OCI-LY7 (cell line): Measurements from ENCODE around the gene CPEB1. TPM values are rescaled to one million over a fixed set of nuclear protein-coding genes. Genes with fewer than 3 reads are reported as not detected.
A peak's percentile ranks its signal among the peaks of the same experiment; 100 is the strongest.

Experiments used
- BruUV-seq: library from RNA; stranded (reverse); fragments of 400-500 nt; replicated peaks from 2 replicates; lab custom pipeline; 2021; lab: Mats Ljungman, UMichigan
- CTCF ChIA-PET: fragments of 300-600 bp; sonication (Branson Sonifier 250); formaldehyde crosslinking; loops from one replicate; lab custom pipeline; 2022; ENCODE audit warnings: antibody characterized with exemption; ENCODE audit not compliant: unreplicated experiment; lab: Charles Lee
- POLR2A ChIA-PET: fragments of 300-600 bp; sonication (Branson Sonifier 250); formaldehyde crosslinking; loops from one replicate; lab custom pipeline; 2022; ENCODE audit warnings: antibody characterized with exemption; lab: Charles Lee
- DNase-seq: peaks from one replicate; pipeline ENCODE4 v3.0.0-alpha.2; 2015; ENCODE audit warnings: low spot score
- H2AFZ ChIP-seq: fragments of 200-600 bp; sonication (generic), shearing (Covaris generic); 2 replicates; pipeline ENCODE4 v1.6.1; 2014; ENCODE audit warnings: mild to moderate bottlenecking, antibody characterized with exemption, low read length, moderate library complexity
- H3K27ac ChIP-seq: fragments of 200-600 bp; sonication (generic); 2 replicates; pipeline ENCODE4 v1.5.1; 2014; ENCODE audit warnings: mixed run types, low read depth, mild to moderate bottlenecking, moderate library complexity, low read length, inconsistent platforms; ENCODE audit not compliant: poor library complexity, severe bottlenecking
- H3K36me3 ChIP-seq: fragments of 200-600 bp; sonication (generic); 2 replicates; pipeline ENCODE4 v1.6.1; 2014; ENCODE audit warnings: mild to moderate bottlenecking, antibody characterized with exemption, low read length, moderate library complexity, mixed read lengths; ENCODE audit not compliant: insufficient read depth
- H3K4me1 ChIP-seq: fragments of 200-600 bp; sonication (generic); 2 replicates; pipeline ENCODE4 v1.5.1; 2014; ENCODE audit warnings: mild to moderate bottlenecking, low read length; ENCODE audit not compliant: insufficient read depth, poor library complexity, severe bottlenecking
- H3K4me2 ChIP-seq: fragments of 200-600 bp; sonication (generic); 2 replicates; pipeline ENCODE4 v1.6.1; 2014; ENCODE audit warnings: mild to moderate bottlenecking, low read length
- H3K4me3 ChIP-seq: fragments of 200-600 bp; sonication (generic); 2 replicates; pipeline ENCODE4 v1.5.1; 2014; ENCODE audit warnings: mild to moderate bottlenecking, low read depth, low read length; ENCODE audit not compliant: poor library complexity, severe bottlenecking
- H3K79me2 ChIP-seq: fragments of 200-600 bp; sonication (generic); 2 replicates; pipeline ENCODE4 v1.6.1; 2016; ENCODE audit warnings: low read depth, mild to moderate bottlenecking, low read length, moderate library complexity, mixed read lengths; ENCODE audit not compliant: insufficient read depth
- H3K9me2 ChIP-seq: fragments of 200-600 bp; sonication (generic); 2 replicates; pipeline ENCODE4 v1.6.1; 2016; ENCODE audit warnings: mild to moderate bottlenecking, low read length, mixed read lengths; ENCODE audit not compliant: insufficient read depth
- H3K9me3 ChIP-seq: fragments of 200-600 bp; sonication (generic); 2 replicates; pipeline ENCODE4 v1.6.1; 2014; ENCODE audit warnings: mild to moderate bottlenecking, mixed run types, low read length, mixed read lengths
- H4K20me1 ChIP-seq: fragments of 200-600 bp; sonication (generic); 2 replicates; pipeline ENCODE4 v1.6.1; 2014; ENCODE audit warnings: mild to moderate bottlenecking, antibody characterized with exemption, low read length, moderate library complexity, mixed read lengths; ENCODE audit not compliant: insufficient read depth
- EZH2phosphoT487 ChIP-seq: fragments of 200-600 bp; sonication (generic); IDR thresholded peaks from 2 replicates; pipeline ENCODE4 v1.6.1; 2018; ENCODE audit warnings: low read depth, borderline replicate concordance, mild to moderate bottlenecking, mixed run types, antibody characterized with exemption, low read length, moderate library complexity, mixed read lengths
- intact Hi-C: fragments of 100-400 bp; cut with micrococcal nuclease; formaldehyde crosslinking; loops from one replicate; pipeline ENCODE4 v1.10.0; 2022; ENCODE audit not compliant: unreplicated experiment
- total RNA-seq, 2 experiments: library from RNA; depleted of rRNA in 1 of 2; stranded (reverse); fragments of >200 nt in 1 of 2; shearing (Covaris generic) in 1 of 2; gene quantifications; 2 replicates each; pipeline ENCODE4 v1.2.3, GENCODE V29; 2014 to 2022
- TF ChIP-seq, protein P1 (sequence below): fragments of 200-600 bp; sonication (generic); conservative IDR thresholded peaks from 2 replicates; pipeline ENCODE4 v1.5.1; 2014; ENCODE audit warnings: mild to moderate bottlenecking, antibody characterized with exemption, low read length, moderate library complexity, mixed read lengths

Gene CPEB1
- total RNA-seq, 2 experiments from 2014 or later = not detected

DNA sequence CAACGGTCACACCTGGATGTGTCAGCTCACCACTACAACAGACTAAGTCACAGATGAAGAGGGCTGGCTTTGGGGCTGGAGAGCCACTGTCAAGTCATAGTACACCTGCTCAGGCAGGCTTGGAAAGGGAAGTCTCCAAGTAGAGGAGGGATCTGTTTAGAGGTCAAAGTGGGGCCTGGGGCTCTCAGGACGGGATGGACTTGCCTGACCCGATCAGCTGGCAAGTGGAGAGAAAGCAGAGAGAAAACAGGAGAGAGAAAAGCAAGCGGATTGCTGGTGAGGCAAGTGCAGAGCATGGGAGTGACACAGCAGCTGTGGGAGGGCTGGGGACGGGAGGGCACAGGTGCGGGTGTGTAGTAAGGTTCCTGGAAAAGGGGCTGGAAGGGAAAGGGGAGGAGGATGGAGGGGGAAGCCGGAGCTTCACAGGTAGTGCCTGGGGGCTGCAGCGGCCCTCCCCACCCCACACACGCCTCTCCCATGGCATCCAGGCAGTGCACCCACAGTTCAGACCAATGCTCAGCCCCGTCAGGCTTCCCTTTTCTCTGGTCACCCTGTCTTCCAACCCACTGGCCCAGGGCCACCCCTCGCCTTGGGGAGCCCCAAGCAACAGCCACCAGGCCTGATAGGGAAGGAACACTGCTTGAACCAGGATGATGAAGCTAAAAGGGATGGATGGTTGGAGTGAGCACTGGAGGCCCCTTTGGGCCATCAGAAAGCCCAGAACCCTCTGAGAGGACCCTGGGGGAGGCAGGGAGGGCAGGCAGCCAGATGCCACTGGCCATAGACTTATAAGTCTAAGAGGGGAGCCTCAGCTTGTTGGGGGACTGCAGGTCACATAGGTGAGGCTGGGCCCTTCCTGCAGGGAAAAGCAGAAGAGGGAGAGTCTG lies 115.4 kb downstream of the CPEB1 start:
- peaks cover 17% of the 10 kb centered on the region for H3K4me1 ChIP-seq
- no peak for TF ChIP-seq EZH2phosphoT487
- TF ChIP-seq, protein P1, sequence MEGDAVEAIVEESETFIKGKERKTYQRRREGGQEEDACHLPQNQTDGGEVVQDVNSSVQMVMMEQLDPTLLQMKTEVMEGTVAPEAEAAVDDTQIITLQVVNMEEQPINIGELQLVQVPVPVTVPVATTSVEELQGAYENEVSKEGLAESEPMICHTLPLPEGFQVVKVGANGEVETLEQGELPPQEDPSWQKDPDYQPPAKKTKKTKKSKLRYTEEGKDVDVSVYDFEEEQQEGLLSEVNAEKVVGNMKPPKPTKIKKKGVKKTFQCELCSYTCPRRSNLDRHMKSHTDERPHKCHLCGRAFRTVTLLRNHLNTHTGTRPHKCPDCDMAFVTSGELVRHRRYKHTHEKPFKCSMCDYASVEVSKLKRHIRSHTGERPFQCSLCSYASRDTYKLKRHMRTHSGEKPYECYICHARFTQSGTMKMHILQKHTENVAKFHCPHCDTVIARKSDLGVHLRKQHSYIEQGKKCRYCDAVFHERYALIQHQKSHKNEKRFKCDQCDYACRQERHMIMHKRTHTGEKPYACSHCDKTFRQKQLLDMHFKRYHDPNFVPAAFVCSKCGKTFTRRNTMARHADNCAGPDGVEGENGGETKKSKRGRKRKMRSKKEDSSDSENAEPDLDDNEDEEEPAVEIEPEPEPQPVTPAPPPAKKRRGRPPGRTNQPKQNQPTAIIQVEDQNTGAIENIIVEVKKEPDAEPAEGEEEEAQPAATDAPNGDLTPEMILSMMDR = no peak
- H3K36me3 ChIP-seq = peaks cover 37% of the 10 kb centered on the region
- H3K4me3 ChIP-seq = no peak overlapping the region
- DNase-seq = no peak
- 0 out of 2 replicates have a peak, but pooled peaks cover 5% of the 10 kb centered on the region for H4K20me1 ChIP-seq
- no TSS peak for BruUV-seq
- intact Hi-C loops = loop anchor here (5.0 to 10.0 kb wide), 2 partner anchors 471 to 673 kb away; partner anchors contain the start of gene HDGFL3
- no peaks in the 10 kb centered on the region for H3K9me2 ChIP-seq
- ChIA-PET POLR2A (interaction anchor here (1.3 kb wide), 1 partner anchor 9 kb away, joined by 8 read pairs; the partner anchor contains the start of gene RPS17), CTCF (interaction anchor here (1.5 kb wide), 1 partner anchor 8 kb away, joined by 5 read pairs; the partner anchor contains the start of gene RPS17)
- no peak overlapping the region for H2AFZ ChIP-seq
- H3K79me2 ChIP-seq = peaks cover 2% of the 10 kb centered on the region; the same call in 1 of the 2 replicates
- peak overlapping the region; percentile 51; the same call in 1 of the 2 replicates for H3K4me2 ChIP-seq
- H3K9me3 ChIP-seq = no peaks in the 10 kb centered on the region
- H3K27ac ChIP-seq = peak overlapping the region; percentile 33

DNA sequence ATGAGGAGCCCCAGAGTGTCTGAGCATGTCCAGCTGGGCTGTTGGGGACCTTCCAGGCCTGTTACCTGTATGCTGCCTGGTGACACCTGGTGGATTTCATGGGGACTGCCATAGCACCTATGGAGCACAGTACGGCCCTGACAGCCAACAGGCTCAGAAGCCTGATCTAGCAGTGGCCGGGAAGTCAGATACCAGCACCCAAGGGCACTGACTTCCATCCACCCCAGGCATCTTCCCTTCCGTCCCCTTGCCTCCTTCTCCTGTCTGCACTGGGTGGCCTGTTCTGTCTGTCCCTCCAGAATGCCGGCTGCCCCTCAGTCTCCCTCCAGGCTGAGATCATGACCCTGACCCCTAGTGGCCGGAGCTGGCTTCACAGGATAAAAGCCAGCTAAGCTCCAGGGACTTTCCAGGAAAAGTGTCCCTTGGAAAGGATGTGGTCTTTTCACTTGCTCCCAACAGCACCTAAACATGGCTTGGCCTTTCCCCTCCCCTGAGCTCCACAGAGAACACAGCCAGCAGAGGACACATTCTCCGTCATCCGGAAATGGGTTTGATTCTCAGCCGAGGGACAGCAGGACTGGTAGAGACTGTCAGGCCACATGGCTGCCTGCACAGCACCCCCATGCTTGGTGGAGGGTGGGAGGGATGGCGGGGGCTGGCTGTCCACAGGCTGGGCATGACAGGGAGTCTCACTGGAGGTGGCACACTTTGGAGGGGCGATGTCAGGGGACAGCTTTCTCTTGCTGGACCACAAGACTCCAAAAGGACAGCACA lies 116.4 kb downstream of the CPEB1 start:
- no TSS peak for BruUV-seq
- intact Hi-C loops = loop anchor here (5.0 to 10.0 kb wide), 2 partner anchors 472 to 674 kb away; partner anchors contain the start of gene HDGFL3

More for the DNA sequence above, 116.4 kb downstream of the CPEB1 start:
- peaks cover 27% of the 10 kb centered on the region for H3K36me3 ChIP-seq
- POLR2A ChIA-PET = interaction anchor here (1.3 kb wide), 1 partner anchor 10 kb away, joined by 8 read pairs; the partner anchor contains the start of gene RPS17
- H3K9me3 ChIP-seq = no peaks in the 10 kb centered on the region
- CTCF ChIA-PET = interaction anchor here (1.5 kb wide), 1 partner anchor 9 kb away, joined by 5 read pairs; the partner anchor contains the start of gene RPS17
- no peak overlapping the region for H3K27ac ChIP-seq
- peaks cover 11% of the 10 kb centered on the region for H3K4me1 ChIP-seq
- TF ChIP-seq, protein P1 = peak; percentile 92
- TF ChIP-seq EZH2phosphoT487 = no peak
- DNase-seq = peak; percentile 76
- H3K9me2 ChIP-seq = no peaks in the 10 kb centered on the region
- 0 out of 2 replicates have a peak, but pooled peaks cover 5% of the 10 kb centered on the region for H4K20me1 ChIP-seq
- H3K79me2 ChIP-seq = no peaks in the 10 kb centered on the region
- no peak overlapping the region for H2AFZ ChIP-seq
- peak overlapping the region; percentile 51 for H3K4me2 ChIP-seq
- H3K4me3 ChIP-seq = no peak overlapping the region
